Transverse colon (tissue), 4 donors: ENCODE measurements around the gene NLRC3. TPM values are rescaled to one million over a fixed set of nuclear protein-coding genes. Genes with fewer than 3 reads are reported as not detected.
A peak's percentile ranks its signal among the peaks of the same experiment; 100 is the strongest.
"Not testable (repeated sequence)": the region's sequence is repeated elsewhere in the genome, so short reads cannot be mapped to it uniquely, and the experiment has no call there.

Experiments
- DNase-seq: peaks from one replicate; pipeline ENCODE4 v3.0.0-alpha.2; 2019
- H3K27ac ChIP-seq, 4 donors: fragments of 200-600 bp; sonication (generic); 2 replicates each; pipeline ENCODE4 v1.5.1; 2016 to 2018; ENCODE audit warnings: inconsistent platforms in 4 of 4
- H3K27me3 ChIP-seq: fragments of 200-600 bp; sonication (generic); 2 replicates; pipeline ENCODE4 v1.5.1; 2017; ENCODE audit warnings: inconsistent platforms
- H3K36me3 ChIP-seq, 4 donors: fragments of 200-600 bp; sonication (generic); 2 replicates each; pipeline ENCODE4 v1.5.1; 2017 to 2019; ENCODE audit warnings: inconsistent platforms in 4 of 4
- H3K4me1 ChIP-seq, 4 donors: fragments of 200-600 bp; sonication (generic); 2 replicates each; pipeline ENCODE4 v1.5.1; 2017 to 2020; ENCODE audit warnings: inconsistent platforms in 4 of 4
- H3K4me3 ChIP-seq, 4 donors: fragments of 200-600 bp; sonication (generic); 1 replicate in 1 of 4; 2 replicates in 3 of 4; pipeline versions ENCODE4 v1.5.1 to v1.6.1; 2017 to 2019; ENCODE audit warnings: inconsistent platforms in 4 of 4
- H3K9me3 ChIP-seq, 2 donors: fragments of 200-600 bp; sonication (generic); 2 replicates each; pipeline ENCODE4 v1.5.1; 2017 to 2019; ENCODE audit warnings: inconsistent platforms in 2 of 2
- CTCF ChIP-seq, 5 experiments: fragments of 200-600 bp in 3 of 5; fragments of 450-650 bp in 2 of 5; sonication (generic) in 3 of 5; IDR thresholded peaks; 1 replicate in 2 of 5; 2 replicates in 3 of 5; pipeline ENCODE4 v1.5.1; 2016 to 2017; ENCODE audit warnings: antibody characterized with exemption in 5 of 5, inconsistent platforms in 3 of 5, mild to moderate bottlenecking in 2 of 5, moderate library complexity in 1 of 5
- EP300 ChIP-seq: sonication (generic); formaldehyde crosslinking; IDR thresholded peaks from one replicate; pipeline ENCODE4 v1.6.1; 2017; ENCODE audit warnings: antibody characterized with exemption, low read depth
- POLR2A ChIP-seq: fragments of 450-650 bp; IDR thresholded peaks from one replicate; pipeline ENCODE4 v1.6.1; 2016; ENCODE audit warnings: antibody characterized with exemption, mild to moderate bottlenecking, moderate library complexity
- POLR2AphosphoS5 ChIP-seq, 3 donors: sonication (generic); formaldehyde crosslinking; IDR thresholded peaks; one replicate each; pipeline ENCODE4 v1.6.1; 2016; ENCODE audit warnings: antibody characterized with exemption in 3 of 3
- WGBS, 2 donors: methylation state at CpG; one replicate each; pipeline ENCODE4 v1.1.5; 2018; ENCODE audit warnings: low coverage in 1 of 2; 5-methylcytosine and 5-hydroxymethylcytosine counted together
- in situ Hi-C, 4 donors: fragments of 200-750 bp; cut with MboI; loops; one replicate each; pipeline versions ENCODE4 v1.15.0 to v1.15.1; 2017; ENCODE audit warnings: low sequenced_read_pairs in 3 of 4, low pct_ligation_motif_present in 1 of 4, low pct_unique_long_range_greater_than_20kb in 1 of 4
- intact Hi-C: fragments of 100-400 bp; cut with DNase I; formaldehyde crosslinking; loops from one replicate; pipeline ENCODE4 v1.15.1; 2023; ENCODE audit warnings: low total_unique reads
- total RNA-seq, 4 donors: library from RNA; depleted of rRNA; stranded (reverse); fragments of >200 nt; gene quantifications; one replicate each; pipeline ENCODE4 v1.1.0, GENCODE V29; 2016

NLRC3 gene
- total RNA-seq, 4 donors from 2014 or later = 2.3 to 12.3 (median 5.1) TPM

- DNase-seq = no peak
- in situ Hi-C loops = no loop called here
- intact Hi-C loops = no loop called here
- WGBS, 2 donors = 94 to 98% methylated on average over 2 of the region's 2 CpGs
- no peaks in the 10 kb centered on the region for H3K9me3 ChIP-seq
- no peaks in the 10 kb centered on the region for H3K4me1 ChIP-seq
- H3K27ac ChIP-seq = no peak overlapping the region
- no peak overlapping the region for H3K4me3 ChIP-seq
- no peaks in the 10 kb centered on the region for H3K27me3 ChIP-seq
- TF ChIP-seq POLR2AphosphoS5 (IDR thresholded peaks at IDR 0.05) (no peak), EP300 (no peak), CTCF (IDR thresholded peaks at IDR 0.05) (no peak), POLR2A (no peak)
- H3K36me3 ChIP-seq = peaks cover 0 to 29% (median 11%) of the 10 kb centered on the region in 4 donors
Observed at GRCh38 chr16:3528406-3528805, 48.8 kb downstream of the NLRC3 start.

- peaks cover 0 to 23% (median 10%) of the 10 kb centered on the region in 4 donors for H3K36me3 ChIP-seq
- in situ Hi-C loops = not testable (repeated sequence)
- 60 to 100% methylated on average over 1 to 12 of the region's 12 CpGs for WGBS, 2 donors
Observed at GRCh38 chr16:3527216-3527829, 49.9 kb downstream of the NLRC3 start.

GRCh38 chr16:3525951-3526350 lies 51.3 kb downstream of the NLRC3 start:
- no peak for DNase-seq
- Histone ChIP-seq H3K4me1 (no peaks in the 10 kb centered on the region), H3K9me3 (no peaks in the 10 kb centered on the region), H3K4me3 (no peak overlapping the region), H3K27ac (no peak overlapping the region), H3K27me3 (no peaks in the 10 kb centered on the region), H3K36me3 (peaks cover 0 to 22% (median 7%) of the 10 kb centered on the region in 4 donors)
- intact Hi-C loops (no loop called here), in situ Hi-C loops (no loop called here)
- 88% methylated on average over 5 of the region's 5 CpGs; no CpG with 5 or more reads in 1 of the 2 donors for WGBS, 2 donors
- TF ChIP-seq POLR2A (no peak), EP300 (no peak), CTCF (IDR thresholded peaks at IDR 0.05) (no peak), POLR2AphosphoS5 (IDR thresholded peaks at IDR 0.05) (no peak)

More at GRCh38 chr16:3527216-3527829, 49.9 kb downstream of the NLRC3 start:
- H3K9me3 ChIP-seq, H3K27me3 ChIP-seq, intact Hi-C loops, H3K4me3 ChIP-seq, H3K4me1 ChIP-seq, H3K27ac ChIP-seq: not testable (repeated sequence)
- DNase-seq = peak; percentile 67
- peak; percentile 47 to 57 (median 56) for TF ChIP-seq CTCF (IDR thresholded peaks at IDR 0.05)

GRCh38 chr16:3523281-3523680 lies 53.9 kb downstream of the NLRC3 start:
- DNase-seq = no peak
- H3K9me3 ChIP-seq = no peaks in the 10 kb centered on the region
- 89 to 95% methylated on average over 3 of the region's 3 CpGs for WGBS, 2 donors
- intact Hi-C loops (no loop called here), in situ Hi-C loops (no loop called here)
- H3K27ac ChIP-seq = no peak overlapping the region
- no peaks in the 10 kb centered on the region for H3K27me3 ChIP-seq
- H3K4me3 ChIP-seq = no peak overlapping the region
- H3K36me3 ChIP-seq = peaks cover 0 to 13% (median 6%) of the 10 kb centered on the region in 4 donors
- no peak for TF ChIP-seq POLR2A
- TF ChIP-seq CTCF (IDR thresholded peaks at IDR 0.05) = no peak
- TF ChIP-seq EP300 = no peak
- no peak for TF ChIP-seq POLR2AphosphoS5 (IDR thresholded peaks at IDR 0.05)
- H3K4me1 ChIP-seq = no peaks in the 10 kb centered on the region
